HG03066 (cell line): ENCODE results near the gene IL22RA2.

Source experiments
- ATAC-seq: cut with Tn5 transposase; IDR thresholded peaks from one replicate; pipeline ENCODE4 v1.9.1; 2021; ENCODE audit warnings: low read depth; ENCODE audit not compliant: unreplicated experiment

Gene IL22RA2

DNA sequence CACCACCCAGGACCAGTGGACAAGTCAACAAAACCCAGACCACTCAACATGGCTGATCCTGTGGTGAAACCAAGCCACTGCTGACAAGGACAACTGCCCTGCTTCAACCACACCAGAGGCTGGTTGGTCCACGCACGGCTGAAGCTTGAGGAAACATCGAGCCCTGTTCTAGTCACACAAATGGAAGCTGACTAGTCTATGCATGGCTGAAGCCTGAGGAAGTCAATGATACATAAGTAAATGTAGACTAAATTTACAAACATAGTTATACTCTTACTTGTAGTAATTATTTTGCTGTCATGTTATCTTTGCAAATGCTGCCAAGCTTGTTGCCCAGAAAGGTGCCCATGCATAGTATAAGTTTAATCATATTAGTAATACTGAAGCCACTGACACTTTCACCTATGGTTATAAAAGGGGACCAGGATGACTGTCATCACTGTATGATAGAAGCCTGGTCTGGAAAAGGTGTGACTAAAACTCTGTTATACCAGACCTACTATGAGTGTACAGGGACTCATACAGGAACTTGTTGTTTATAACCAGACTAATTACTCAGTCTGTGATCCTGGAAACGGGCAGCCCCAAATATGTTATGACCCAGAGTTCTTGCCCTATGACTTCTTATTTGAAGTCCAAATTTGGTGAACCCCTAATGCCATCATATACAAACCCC, 5.6 kb downstream of the IL22RA2 start:
- no peak for ATAC-seq

DNA sequence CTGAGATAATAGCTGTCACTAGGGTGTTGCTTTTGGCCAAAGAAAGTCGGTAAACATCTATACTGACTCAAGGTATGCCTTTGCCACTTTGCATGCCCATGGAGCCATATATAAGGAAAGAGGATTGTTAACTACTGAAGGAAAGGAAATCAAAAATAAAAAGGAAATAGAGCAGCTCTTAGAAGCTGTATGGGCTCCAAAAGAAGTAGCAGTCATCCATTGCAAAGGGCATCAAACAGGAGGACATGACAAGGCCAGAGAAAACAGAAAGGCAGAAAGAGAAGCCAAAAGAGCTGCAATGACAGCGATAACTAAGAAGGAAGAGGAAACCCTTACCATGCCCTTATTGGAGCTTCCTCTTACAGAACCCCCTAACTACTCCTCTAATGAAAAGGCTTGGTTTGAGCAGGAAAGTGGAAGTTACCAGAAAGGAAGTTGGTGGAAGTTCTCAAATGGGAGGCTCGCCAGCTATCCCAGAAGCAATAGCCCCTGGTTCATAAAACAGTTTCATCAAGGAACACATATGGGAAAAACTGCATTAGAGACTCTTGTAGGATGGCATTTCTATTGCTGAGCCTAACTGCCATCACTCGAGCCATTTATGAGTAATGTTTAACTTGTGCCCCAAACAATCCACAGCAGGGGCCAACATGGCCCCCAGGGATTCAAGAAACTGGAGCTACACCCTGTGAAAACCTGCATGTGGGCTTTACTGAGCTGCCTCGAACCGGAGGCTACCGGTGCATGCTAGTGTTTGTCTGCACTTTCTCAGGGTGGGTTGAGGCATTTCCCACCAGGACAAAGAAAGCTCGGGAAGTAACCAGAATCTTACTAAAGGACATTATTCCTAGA, 7.0 kb downstream of the IL22RA2 start:
- ATAC-seq, result no peak

DNA sequence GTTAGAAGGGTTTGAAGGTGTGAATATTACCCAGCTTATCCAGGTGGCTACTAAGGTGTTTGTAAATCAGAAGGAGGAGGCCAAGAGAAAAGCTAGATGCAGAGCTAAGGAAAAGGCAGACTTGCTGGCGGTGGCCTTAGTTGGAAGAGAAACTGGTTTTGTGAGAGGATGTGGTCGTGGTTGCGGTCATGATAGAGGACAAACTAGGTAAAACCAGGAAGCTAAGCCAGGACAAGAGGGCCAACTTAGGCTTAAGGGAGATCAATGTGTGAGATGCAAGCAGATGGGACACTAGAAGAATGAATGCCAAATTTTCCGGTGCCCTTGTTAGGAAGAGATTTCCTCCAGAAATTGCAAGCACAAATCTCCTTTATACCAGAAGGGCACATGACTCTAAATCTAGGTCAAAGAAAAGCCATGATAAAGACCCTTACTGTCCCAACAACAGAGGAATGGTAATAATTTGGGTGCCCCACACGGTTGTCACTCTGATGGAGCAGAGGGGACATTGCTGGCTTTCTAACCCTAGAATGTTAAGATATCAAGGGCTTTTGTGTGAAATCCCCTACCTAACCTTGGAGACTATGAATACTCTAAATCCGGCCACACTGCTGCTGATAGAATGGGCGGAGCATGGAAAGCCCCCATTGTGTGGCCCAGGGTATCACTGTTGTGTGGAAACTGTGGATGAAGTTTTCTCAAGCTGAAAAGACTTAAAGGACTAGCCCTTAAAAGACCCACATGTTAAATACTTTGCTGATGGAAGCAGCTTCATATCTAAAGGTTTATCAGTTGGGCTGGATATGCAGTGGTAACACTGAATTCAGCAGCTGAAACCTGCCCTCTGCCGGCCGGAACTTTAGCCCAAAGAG, 7.8 kb downstream of the IL22RA2 start:
- ATAC-seq, result peak; percentile 70

DNA sequence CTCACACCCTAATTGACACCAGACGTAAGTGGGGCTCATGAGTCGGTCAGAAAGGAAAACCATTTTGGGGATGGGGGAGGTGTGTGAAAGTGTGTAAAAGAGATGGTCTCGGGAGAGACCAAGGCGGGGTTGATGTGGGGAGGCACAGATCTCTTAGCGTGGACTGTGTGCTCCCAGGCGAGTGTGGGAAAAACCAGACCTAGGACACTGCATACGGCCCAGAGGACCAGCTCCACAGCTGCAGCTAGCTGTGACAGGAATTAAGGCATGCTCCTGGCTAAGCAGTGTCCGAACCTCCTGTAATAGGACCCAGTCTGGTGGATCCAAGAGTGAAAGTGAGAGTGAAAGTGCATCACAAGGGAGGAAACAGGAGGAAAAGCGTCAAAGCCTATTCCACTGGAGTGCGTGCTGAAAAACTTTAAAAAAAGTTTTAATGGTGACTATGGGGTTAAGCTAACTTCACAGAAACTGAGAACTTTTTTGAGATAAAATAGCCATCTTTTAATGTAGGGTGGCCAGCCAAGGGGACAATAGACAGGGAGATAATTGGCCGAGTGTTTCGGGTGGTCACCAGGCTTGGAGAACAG, 9.6 kb downstream of the IL22RA2 start:
- ATAC-seq, result no peak

DNA sequence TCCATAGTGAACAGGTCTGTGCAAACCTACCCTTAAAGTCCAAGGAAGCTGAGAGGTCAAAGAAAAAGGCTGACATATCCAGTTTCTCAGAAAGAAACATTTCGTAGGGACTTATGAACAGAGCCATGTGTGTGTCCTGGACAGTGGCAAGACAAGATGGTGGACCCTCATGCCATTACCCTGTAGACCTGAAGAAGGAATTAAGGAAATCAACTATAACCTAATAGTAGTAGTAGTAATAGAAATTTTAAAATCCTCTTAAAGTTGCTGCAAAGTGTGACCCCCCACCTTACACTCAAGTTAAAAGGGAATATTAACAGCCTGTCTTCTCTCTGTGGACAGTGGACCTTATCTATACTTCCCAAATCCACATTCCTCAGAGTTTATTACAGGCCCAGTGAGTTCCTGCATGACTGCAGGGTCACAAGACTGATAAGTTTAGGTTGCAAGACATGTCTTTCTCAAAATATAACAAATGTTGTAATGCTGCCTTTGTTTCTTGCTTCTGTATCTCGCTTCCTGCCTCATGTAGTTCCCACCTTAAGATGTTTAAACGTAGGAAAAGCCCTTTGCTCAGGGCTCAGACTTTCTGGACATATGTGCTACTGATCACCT, 10.6 kb downstream of the IL22RA2 start:
- no peak for ATAC-seq

DNA sequence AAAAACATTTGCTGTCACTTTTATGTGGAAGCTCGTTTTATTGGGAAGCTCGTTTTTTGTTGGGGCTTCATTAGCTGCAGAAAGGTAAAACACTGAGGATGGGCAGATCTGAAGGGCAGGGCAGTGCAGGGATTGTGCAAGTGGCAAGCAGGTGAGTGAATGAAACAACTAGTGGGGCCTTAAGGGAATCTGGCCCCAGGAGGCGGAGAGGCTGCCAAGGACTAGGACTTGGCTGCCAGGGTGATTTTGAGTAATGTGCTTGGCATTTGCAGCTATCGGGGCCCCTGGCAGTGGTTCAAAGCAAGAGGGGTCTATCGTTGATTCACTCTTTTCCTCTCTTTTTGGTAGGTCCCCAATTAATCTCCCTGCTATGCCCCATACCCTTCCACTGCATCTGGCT, 11.5 kb downstream of the IL22RA2 start:
- ATAC-seq, result no peak

DNA sequence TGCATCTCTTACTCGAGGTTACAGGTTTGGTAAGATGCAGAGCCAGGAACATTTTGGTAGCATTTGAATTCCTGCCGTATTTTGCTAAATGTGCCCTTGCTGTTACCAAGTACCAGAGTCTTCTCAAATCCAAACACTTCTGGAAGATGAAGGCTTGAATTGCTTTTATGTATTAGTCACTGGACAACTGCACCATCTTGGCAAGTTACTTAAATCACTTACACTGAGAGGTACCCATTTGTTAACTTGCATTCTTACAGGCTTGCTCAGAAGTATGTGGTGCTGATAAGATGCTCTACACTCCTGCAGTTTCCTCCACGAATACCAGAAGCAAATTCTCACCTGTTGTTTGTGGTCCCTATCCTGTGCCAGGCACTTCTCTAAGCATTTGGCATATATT, 12.7 kb downstream of the IL22RA2 start:
- ATAC-seq, result no peak

DNA sequence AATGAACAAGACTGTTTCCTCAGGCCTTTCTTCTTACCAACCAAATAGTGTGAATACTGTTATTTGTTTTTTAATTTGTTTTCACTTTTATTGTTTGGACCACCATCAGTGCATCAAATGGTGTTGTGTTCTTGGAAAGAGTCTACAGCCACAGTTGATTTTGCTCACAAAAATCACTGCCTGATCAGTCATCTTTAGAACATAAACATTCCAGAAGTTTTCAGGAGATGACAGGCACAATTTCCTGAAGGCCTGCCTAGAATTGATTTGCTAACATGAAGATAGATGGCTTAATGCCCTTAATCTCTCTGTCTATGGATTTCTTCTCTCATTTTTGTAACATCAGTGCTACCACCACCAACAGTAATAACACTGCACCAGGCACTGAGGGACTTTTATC, 13.5 kb downstream of the IL22RA2 start:
- ATAC-seq, result no peak

DNA sequence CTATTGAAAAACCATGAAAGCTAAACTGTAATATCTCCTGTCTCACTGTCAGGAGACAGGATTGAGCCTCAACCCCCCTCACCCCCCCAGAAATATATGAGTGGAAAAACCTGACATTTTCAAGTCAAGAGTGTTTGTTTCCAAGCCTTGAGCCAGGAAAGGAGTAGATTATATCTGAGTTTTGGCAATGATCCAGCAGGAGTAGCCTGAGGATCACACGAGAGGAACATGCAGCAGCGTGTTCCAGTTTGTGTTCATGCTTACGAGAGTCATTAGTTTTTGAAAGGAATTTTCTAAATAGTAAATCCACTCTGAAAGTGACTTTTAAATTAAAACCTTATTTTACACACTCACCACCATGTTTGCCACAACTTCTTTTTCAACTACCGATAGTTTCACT, 15.8 kb downstream of the IL22RA2 start:
- ATAC-seq, result no peak

DNA sequence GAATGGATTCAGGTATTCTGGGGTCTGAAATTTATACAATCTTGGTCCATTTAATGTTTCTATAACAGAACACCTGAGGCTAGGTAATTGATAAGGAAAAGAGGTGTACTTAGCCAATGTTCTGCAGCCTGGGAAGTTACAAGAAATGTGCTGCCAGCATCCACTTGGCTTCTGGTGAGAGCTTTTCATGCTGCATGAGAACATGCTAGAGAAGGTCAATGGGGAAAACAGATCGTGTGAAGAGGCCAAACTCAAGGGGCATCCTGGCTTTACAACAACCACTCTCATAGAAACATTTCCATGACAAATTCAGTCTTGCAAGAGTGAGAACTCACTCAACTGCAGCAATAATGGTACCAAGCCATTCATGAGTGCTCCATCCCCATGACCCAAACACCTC, 16.8 kb downstream of the IL22RA2 start:
- ATAC-seq, result no peak

DNA sequence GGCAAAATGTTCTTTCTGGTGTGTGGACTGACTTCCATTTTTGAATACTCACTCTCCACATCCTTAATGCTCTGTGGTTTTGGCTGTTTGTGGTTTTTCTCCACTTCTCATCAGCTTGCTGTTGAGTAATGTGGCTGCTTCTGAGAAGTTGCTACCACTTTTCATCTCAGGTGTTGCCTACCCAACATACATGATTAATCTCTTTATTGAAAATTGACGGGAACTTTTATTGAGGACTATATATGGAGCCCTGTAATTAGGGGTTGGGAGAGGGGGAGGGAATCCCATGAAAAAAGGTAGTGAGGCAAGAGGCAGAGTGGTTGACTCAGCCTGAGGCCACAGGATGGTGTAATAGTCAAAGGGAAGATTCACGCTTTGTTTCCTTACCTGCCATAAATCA, 17.6 kb downstream of the IL22RA2 start:
- ATAC-seq, result no peak

DNA sequence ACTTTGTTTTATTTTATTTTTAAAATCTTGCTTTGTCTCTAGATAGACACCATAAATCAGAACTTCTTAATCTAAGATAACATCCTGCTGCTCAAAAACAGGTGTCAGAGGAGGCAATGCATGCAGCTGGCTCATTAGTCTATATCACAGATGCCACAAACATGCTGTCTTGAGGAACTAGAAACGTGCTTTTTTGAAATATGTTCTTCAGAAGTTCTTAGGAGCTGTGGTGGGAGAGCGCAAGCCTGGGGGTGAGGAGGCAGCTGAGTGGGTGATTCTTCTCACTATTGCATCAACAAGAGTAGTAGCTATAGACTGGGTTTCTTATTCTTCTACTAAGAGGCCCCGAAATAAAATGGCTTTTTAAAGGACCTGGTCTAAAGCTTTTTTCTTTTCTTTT, 23.4 kb downstream of the IL22RA2 start:
- ATAC-seq, result no peak

DNA sequence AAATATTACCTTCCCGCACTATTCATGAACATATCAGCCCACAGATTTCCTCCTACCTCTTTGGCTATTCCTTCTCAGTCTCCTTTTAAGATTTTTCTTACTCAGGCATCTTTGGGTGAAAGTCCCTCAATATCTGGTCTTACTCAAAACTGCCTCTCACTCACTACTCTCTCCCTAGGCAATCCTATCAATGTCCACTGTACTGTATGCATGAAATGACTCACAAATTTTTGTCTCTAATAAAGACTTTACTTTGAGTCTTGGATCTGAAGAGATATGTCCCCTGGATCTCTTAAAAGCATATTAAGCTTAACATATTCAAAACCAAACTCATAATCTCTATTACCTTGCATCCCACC, 24.4 kb downstream of the IL22RA2 start:
- no peak for ATAC-seq

DNA sequence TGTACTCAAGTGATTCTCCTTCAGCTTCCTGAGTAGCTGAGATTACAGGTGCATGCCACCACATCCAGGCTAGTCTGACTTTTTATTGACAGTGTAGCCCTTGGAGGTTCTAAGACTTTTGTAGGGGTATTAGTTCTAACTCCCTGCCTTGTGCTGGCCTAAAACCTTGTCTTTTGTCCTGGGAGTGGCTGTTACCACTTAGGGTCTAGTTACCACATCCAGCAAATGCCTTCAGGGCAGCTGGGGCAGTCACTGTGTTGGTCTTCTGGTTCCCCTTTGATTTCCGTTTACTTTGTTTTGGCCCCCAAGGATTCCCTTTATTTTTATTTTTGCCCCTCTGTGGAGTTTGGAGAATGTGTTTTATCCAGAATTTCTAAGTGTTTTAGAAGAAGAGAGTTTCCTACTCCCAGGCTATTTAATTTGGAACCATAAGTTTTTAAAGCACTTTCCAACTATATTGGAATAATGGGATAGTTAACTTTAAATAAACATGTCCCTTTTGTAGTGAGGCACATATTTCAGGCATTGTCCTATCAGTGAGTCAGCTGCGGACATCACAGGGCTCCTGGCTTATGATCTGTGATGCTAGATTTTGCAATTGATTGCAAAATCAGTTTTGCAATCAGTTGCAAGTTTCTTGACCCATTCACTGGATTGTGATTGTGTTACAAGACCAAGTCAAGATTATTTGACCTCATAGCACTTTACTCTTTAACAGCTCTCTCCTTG, 25.0 kb downstream of the IL22RA2 start:
- no peak for ATAC-seq

DNA sequence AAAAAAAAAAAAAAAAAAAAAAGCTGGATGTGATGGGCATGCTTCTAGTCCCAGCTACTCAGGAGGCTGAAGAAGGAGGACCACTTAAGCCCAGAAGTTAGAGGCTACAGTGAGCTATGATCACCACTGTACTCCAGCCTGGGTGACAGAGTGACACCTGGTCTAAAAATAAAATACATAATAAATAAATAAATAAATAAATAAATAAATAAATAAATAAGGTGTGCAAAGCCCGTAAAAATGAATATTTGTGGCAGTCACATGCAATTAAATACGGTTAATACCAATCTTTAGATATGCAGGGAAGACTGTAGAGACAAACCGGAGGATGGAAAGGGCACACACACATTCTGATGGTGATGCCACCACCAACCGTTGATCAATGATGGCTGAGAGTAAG, 26.2 kb downstream of the IL22RA2 start:
- no peak for ATAC-seq

DNA sequence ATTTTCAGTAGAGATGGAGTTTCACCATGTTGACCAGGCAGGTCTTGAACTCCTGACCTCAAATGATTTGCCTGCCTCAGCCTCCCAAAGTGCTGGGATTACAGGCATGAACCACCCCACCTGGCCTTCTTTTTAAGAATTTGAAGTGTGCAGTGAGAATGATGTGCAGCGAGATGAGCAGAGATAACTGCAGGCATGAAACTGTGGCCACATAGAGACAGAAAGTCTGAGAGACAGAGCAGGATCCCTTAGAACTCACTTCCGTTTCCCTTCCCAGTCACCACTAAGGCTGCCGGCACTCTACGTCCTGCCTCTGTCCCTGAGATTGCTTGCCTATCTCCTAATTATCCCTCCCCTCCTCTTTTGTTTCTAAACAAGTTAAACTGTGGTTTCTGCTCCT, 27.2 kb downstream of the IL22RA2 start:
- ATAC-seq, result no peak

DNA sequence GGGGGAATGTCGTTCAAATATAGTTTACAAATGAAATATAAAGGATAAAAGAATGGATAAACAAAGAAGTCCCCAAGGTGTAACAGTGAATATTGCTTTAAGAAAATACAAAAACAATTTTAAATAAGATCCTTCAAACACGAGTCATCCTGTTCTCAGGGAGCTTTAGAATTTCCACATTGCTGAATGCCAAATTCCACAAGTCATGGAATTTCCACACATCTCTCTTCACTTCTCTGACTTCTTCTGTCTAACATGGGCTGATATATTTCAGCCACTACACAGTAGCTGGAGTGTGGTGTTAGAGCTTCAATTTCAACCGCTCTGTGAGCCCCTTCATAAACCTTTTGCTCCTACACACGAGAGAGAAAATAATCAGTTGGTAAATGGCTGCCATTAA, 28.0 kb downstream of the IL22RA2 start:
- ATAC-seq, result no peak

DNA sequence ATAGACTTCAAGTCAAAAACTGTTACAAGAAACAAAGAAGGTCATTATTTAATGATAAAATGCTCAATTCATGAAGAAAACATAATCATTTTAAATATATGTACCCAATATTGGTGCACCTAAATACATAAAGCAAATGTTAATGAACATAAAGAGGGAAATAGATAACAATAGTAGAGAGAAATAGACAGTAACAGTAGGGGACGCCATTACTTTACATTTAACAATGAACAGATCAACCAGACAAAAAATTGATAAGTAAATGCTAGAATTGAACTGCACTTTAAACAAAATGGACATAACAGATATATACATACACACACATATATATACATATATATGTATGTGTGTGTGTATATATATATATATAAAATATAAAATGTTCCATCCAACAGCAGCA, 37.4 kb downstream of the IL22RA2 start:
- no peak for ATAC-seq

DNA sequence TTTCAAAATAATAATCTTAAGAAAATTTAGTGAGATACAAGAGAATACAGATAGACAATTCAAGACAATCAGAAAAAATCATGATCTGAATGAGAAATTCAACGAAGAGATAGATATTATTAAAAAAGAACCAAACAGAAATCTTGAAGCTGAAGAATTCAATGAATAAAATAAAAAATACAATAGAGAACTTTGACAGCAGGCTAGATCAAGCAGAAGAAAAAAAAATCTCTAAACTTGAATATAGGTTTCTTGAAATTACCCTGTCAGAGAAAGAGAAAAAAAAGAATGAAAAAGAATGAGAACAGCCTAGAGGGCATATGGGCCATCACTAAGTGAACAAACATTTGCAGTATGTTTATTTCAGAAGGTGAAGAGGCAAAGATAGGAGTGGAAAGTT, 39.0 kb downstream of the IL22RA2 start:
- no peak for ATAC-seq

DNA sequence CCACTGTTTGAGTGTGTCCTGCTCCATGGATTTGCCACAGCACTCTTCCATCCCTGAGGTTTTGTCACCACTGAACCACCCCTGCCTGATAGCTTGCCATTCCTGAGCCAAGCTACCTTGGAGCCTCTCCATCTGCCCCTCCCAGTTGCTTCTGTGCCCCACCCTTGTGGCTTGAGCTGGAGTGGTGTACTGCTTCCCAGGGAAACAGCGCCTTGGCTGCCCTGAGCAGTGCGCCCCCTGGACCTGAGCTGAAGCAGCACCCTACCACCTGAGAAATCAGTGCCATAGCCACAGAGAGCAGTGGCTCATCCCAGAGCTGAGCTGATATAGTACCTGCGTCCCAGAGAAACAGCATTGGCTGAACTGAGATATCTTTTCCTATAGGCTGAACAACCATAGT, 40.3 kb downstream of the IL22RA2 start:
- ATAC-seq, result no peak
